Suppressor macrophage treated with lipopolysaccharide for 4 hours (primary cell): ENCODE data around the gene USP30.

Experiments used
- DNase-seq: peaks from one replicate; pipeline ENCODE4 v3.0.0-alpha.2; 2020

The USP30 gene

DNA sequence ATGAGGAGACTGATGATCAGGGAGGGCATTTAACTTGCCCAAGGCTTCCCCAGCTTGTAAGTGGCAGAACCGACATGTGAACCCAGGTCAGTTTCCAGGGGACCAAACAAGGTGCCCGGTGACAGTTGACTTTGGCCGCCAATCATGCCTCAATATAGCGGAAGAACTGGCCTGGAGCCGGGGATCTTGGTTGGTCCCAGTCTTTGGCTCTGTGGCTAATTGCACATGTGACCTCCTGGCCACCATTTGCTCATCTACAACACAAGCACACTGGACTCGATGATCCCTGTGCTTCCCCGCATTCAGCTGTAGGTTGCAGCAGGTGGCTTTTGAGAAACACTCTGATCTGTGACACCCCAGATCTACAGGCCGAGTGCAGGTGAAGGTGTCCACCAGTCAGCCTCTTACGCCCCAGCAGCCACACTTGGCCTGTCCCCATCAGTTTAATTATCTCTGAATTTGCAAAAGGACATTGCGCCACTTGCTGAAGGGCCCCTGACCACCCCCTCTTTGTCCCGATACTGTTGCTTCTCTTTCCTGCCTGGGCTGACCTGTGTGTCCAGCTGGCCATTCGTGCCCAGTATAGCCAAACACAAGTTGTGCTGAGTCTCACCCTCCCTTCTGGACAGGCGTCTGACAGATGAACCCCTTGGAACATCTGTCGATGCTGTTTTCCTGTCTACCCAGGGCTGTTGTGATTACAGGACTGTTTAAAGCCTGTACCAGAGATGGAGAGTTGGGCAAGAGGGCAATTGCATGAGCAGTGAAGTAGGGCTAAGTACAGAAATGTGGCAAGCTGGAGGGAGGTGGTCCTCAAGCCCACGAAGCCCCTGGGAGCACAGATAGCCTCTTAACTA, 78.1 kb downstream of the USP30 start:
- no peak for DNase-seq

- no peak for DNase-seq
Observed at GRCh38 chr12:109131154-109132050, 79.0 kb downstream of the USP30 start.

- peak; percentile 36 for DNase-seq
Observed at GRCh38 chr12:109134186-109134917, 82.0 kb downstream of the USP30 start.

GRCh38 chr12:109137055-109137454, 84.7 kb downstream of the USP30 start:
- DNase-seq: no peak
